Measurements from ENCODE around the gene LPCAT1. TPM values are rescaled to one million over a fixed set of nuclear protein-coding genes. Genes with fewer than 3 reads are reported as not detected.
A peak's percentile ranks its signal among the peaks of the same experiment; 100 is the strongest.
"Not testable (repeated sequence)": the region's sequence is repeated elsewhere in the genome, so short reads cannot be mapped to it uniquely, and the experiment has no call there.

Gene LPCAT1
- total RNA-seq, 1 donor from 2014 or later, result 7.1 TPM

DNA sequence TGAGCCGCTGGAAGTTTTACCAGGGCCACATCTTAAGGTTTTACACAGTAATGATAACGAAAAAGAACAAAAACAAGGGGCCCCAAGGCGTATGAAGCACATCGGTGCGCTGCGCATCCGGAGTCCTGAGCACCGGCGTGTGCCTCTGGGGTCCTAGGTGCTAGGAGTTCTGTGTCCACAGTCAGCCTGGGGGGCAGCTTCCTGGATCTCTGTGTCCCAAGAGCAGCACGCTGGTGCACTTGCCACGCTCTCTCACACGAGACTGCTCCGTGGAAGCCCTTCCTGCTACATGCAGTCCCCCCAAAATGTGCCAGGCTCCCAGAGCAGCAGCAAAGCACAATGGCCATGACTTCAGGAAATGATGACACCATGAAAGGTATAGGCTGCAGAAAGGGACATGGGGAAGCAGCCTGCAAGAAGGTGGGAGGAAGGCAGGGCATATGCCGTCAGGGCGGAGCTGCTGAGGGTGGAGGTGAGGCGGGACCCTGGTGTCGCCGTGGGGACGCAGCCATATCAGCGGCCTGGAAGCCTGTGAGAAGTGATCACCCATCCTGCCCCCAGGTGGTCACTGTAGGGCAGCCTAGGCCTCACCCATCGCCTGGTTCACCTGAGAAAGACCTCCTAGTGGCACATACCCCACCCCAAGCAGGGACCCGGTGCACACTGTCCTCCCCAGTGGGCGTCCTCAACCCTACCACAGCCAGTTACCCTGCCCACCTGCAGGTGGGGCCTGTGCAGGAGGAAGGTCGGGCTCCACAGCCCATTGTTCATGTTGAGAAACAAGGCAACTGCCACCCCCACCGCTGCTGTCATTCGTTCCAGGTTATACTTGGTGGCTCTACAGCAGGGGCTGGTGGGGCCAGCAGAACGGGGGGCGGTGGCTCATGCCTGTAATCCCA is 54.9 kb downstream of the LPCAT1 start:
- no peak for DNase-seq (ENCODE audit: low read depth)

DNA sequence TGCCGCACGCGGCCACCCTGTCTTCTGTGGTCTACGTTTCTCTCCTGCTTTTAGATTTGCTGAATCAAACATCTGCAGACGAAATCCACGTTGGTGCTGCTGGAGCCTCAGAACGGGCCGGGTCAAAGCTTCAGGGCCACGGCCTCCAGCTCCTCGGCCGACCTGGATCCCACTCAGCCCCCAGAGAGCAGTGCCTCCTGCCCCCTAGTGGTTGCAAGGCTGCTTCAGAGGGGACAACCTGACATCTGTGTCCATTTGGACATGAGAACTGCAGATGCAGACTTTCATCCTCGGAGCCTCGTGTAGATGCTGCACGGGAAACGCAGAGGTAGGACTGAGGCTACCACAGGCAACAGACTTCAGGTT is 55.5 kb downstream of the LPCAT1 start:
- DNase-seq (ENCODE audit: low read depth), result peak; percentile 12

DNA sequence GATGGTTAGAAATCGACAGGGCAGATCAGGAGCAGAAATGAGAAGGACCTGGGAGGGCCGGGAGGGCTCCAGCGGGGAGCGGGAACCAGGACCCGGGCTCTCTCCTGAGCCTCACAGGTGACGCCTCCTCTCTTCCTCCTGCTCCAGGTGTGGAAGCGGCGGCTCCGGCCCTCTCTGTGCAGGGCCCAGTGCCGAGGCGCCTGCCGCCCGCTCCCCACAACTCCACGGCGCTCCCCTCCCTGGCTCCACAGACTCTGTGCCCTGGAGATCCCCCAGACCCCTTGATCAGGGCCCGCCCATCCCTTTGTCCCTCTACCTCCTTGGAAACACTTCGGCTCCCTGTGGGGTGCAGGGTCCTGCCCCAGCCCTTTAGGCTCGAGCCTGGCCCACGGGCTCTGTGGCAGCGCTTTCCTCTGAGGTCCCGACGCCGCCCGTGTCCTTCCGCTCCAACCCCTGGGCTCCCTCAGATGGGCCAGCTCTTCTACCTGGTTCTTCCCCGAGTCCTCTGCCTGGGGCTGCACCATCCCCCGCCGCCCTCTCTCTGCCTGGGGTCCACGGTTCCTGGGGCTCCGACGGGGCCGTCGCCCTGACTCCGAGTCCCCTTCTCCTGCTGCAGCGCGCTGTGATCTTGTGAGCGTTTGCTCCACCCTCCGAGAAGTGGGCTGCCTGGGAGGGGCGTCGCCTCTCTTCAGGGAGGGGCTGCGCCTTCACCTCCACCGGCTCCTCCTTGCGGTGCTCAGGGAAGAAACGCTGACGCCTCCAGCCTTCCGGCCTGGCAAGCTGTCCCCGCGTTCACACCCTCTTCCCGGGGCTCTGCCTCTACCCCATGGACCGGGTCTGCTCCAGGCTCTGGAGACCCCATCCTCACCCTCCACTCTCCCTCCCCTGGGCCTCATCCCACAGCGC is 56.2 kb downstream of the LPCAT1 start:
- no peak for DNase-seq (ENCODE audit: low read depth)

DNA sequence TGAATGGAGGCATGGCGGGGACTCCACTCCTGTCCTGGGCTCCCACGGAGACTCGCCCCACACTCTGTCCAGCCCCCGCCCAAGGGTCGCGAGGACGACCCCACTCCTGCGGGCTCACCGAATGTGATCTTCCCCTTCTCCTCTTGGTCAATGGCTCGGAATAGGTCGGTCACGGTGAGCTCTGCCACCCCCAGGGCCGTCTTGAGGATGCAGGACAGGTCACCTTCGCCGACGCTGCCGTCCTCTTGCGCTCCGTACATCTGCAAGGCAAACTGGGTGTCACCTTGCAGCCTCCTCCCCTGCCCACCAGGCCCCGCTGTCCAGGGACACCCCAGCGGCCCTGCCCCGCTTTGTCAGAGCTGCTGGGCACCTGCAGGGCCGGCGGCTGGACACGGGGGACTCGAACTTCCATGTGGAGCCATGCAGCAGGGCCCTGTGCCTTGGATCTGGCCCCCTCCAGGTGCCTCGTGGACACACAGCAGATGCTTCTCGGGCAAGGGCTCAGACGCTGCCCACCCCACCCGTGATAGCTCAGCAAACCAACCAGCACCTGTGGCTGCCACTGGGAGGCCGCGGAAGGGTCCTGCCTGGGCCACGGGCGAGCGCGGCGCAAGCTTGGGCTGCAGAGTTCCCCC is 57.0 kb downstream of the LPCAT1 start:
- DNase-seq (ENCODE audit: low read depth), result no peak

DNA sequence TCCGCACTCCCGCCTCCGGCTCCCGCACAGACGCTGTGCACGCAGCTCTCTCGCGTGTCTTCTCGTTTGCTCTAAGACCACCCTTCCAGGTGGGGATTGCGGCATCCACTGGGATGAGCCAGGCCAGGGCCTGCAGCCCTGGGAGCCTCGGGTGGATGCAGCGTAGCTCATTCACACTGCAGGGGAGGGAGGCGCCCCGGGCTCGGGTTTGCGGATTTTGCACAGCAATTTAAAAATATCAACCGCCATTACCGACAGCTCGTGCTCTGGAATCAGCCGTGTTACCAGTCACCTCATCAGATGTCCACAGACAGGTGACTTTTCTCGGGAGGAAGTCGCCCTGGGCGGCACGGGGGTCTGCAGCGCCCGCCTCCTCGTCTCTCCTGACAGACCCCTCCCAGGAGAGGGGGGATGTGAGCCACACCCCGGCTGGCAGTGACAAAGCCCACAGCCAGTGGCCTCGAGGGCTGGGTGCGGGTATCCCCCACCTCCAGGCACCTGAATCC is 57.7 kb downstream of the LPCAT1 start:
- DNase-seq (ENCODE audit: low read depth), result no peak

DNA sequence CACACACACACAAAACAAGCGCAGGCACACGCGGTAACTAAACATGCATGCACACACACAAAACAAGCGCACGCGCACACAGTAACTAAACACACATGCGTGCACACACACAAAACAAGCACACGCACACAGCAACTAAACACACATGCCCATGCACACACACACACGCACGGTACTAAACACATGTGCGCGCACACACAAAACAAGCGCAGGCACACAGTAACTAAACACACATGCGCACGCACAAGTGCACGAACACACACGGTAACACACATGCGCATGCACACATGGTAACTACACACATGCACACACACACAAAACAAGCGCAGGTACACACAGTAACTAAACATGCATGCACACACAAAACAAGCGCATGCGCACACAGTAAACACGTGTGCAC is 58.6 kb downstream of the LPCAT1 start:
- DNase-seq (ENCODE audit: low read depth), result no peak

DNA sequence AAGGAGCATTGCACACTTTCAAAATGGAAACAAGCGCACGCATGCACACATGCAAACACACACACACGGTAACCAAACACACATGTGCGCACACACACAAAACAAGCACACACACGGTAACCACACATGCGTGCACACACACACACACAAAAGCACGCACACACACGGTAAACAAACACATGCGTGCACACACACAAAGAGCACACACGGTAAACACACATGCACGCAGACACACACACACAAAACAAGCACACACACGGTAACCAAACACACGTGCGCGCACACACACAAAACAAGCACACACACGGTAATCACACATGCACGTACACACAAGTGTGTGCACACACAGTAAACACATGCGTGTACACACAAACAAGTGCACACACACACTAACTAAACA is 59.2 kb downstream of the LPCAT1 start:
- no peak for DNase-seq (ENCODE audit: low read depth)

DNA sequence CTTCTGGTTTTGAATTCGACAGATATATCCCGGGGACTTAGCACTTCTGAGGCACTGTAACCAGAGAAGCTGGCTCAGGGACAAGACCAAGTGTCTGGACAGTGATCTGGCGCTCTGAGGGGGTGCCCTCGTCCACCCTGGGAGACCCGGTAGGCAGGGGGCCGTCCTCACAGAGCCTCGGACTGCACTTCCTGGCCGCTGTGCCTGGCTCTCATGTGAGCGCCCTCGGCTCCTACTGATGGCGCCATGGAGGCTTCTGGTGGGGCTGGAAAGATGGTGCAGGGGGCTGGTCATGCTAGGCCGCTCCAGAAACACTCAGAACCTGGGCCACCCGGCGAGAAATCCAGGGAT is 59.7 kb downstream of the LPCAT1 start:
- DNase-seq (ENCODE audit: low read depth), result no peak

DNA sequence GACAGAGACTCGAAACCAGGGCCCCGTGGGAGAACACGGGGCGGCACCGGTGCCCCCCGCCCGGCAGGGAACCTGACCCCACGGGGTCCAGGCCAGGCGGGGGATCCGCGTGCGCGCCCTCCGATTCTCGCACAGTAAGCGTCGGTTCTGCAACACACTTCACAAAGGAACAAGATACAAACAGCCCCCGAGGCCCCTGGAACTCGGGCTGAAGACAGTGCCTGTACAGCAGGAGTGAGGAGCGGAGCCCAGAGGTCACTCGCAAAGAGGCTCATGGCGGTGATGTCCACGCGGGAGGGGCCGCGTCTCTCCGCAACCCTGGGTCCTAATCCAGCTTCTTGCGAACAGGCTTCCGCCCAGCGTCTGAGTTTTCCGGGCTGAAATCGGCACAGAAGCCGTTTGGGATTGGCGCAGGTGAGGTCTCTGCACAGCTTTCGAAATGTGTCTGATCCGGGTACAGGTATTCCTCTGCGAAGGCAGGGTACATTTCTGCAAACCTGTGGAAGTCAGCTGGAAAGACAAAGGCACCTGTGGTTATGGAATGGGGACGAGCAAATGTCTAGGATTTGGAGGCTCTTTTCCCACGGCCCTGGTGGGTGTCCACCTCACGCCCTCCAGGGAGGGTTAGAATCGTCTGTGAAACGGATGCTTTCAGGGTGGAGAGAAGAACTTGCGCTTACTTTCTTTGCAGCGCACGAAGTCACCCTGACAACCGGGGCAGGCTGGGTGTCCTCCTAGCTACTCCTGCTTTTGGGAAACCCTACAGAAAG is 60.2 kb downstream of the LPCAT1 start:
- DNase-seq (ENCODE audit: low read depth), result no peak

DNA sequence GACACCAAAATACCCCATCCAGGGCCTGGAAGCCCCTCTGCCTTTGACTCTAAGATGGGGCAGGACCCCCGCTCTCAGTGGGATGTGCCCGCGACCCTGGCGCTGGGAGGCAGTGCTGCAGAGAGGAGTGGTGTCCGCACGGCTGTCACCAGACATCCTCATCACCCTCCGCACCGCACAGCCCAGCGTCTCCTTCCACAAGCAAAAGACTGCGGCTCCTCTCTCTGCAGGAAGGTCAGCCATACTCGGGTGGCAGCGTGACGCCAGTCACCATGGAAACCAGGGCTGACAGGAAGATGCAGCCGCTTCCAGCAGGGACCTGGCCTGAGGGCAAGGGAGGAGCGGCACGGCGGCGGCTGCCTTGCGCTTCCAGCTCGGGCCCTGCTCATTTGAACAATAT is 61.4 kb downstream of the LPCAT1 start:
- DNase-seq (ENCODE audit: low read depth), result no peak

DNA sequence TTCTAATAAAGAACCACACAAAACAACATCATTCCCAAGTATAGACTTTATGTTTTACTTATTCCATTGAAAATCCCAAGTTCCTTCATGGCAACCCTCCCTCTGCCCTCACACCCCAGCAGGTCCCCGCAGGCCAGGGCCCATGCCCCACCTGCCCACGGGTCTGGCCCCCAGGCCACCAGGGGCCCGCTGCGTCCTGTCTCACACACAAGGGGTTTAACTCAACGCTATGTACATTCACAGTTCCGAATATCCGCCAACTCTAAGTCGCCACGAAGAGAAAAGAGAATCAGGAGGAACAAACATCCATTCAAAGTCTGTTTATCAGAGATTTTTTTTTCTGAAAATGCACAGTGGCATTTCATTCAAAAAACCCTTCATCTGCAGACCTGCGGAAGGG is 62.4 kb downstream of the LPCAT1 start:
- no peak for DNase-seq (ENCODE audit: low read depth)

DNA sequence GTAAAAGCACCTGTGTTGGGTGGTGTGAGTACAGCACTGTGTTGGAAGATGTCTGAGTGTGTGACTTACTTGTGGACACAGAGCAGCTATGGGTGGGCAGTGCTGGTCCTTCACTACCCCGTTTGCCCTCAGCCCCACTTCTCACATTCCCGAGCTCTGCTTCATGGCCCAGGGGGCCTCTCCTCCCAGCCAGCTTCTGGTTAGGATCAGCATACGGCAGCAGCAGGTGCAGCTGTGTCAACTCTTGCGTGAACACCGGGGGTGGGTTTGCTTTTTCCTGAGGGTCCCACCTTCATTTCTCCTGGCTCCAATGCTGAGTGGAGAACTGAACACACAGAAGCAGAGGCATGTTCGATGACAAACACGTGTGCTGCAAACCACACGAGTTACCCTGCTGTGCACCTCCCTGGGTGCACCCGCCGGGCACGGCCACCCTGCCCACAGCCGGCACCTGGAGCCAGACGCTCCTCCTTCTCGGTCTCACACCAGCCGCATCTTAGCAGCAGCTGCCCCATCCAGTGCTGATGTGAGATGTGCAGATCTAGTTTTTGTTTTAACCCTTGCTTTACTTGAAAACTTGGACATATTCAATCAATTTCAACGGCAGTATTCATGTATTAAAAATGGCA is 63.6 kb downstream of the LPCAT1 start:
- DNase-seq (ENCODE audit: low read depth), result no peak

DNA sequence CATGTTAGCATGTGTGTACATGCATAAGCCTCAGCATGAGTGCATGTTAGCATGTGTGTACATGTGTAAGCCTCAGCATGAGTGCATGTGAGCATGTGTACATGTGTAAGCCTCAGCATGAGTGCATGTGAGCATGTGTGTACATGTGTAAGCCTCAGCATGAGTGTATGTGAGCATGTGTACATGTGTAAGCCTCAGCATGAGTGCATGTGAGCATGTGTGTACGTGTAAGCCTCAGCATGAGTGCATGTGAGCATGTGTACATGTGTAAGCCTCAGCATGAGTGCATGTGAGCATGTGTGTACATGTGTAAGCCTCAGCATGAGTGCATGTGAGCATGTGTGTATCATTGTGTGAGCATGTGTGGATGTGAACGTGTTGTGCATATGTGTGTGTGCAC is 64.3 kb downstream of the LPCAT1 start:
- not testable (repeated sequence) for DNase-seq (ENCODE audit: low read depth)

DNA sequence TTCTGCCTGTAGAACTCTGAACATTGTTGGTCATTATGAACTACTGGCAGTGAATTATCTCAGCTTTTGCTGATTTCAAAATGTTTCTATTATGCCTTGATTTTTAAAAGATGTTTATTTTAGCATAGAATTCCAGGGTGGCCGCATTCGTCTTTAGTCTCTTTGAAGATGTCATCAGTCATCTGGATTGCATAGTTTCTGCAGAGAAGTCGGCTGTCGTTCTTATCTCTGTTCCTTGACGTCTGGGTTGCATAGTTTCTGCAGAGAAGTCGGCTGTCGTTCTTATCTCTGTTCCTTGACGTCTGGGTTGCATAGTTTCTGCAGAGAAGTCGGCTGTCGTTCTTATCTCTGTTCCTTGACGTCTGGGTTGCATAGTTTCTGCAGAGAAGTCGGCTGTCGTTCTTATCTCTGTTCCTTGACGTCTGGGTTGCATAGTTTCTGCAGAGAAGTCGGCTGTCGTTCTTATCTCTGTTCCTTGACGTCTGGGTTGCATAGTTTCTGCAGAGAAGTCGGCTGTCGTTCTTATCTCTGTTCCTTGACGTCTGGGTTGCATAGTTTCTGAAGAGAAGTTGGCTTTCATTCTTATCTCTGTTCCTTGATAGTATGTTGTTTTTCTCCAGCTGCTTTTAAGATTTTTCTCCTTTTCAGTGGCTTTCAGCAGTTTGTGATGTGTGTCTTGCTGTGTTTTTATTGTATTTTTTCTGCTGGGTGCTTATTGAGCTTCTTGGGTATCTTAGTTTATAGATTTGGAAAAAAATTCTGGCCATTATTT is 67.5 kb downstream of the LPCAT1 start:
- not testable (repeated sequence) for DNase-seq (ENCODE audit: low read depth)

DNA sequence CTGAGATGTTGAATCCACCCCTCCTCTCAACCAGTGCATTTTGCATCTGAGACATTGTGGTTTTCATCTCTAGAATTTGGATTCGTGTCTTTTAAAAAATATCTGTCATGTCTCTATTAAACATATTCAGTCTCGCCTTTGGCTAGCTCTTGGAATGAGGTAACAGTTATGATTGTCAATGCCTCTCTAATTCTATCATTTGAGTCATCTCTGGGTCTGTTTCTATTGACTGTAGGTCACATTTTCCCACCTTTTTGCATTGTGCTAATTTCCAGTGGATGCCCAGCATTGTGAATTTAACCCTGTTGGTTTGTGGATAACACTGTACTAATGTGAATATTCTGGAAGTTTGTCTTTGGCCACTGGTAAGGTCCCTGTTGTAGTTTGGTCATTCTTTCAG is 70.1 kb downstream of the LPCAT1 start:
- DNase-seq (ENCODE audit: low read depth), result no peak

DNA sequence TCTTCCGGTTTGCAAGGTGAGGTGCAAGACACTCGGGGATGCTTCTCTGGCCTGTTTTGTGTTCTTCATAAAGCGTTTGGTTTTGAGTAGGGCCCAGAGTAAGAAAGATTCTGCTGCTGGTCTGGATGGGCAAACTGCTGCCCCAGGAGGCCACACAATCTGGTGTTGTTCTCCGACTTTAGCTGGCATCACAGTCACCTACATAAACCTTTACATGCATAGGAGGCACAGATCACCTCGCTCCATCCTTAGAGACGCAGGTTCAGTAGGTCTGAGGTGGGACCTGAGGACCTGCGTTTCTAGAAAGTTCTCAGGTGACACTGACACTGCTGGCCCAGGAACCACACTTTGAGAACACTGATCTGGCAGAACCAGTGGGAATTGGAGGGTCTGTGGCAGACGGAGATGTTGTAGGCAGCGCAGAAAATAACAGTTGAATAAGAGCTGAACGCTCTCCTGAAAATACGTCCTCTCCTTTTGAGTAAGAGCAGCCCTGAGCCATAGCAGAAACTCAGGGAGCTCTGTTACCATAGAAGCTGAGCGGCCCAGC is 74.6 kb downstream of the LPCAT1 start:
- DNase-seq (ENCODE audit: low read depth), result no peak

DNA sequence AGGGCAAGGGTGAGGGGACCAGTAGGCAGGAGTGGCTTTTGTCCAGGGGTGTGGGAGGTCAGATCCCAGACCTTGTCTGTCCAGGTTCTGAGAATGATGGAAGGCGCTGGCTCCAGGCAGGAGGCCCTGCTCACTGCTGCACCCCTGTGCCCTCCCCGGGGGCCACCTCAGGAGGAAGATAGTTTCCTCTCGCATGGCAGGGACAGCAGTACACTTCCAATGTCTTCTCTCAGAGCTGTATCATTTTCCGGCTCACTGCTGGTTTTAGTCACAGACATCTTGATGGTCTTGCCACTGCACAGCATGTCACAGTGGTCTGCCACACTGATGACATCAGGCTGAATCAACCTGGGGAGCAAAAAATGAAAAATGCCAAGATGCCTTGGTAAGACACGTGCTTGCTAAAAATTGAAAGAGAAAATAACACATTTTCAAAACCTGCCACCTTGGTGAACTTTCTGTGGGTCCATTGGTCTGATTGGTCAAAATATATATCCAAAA is 75.2 kb downstream of the LPCAT1 start:
- no peak for DNase-seq (ENCODE audit: low read depth)

DNA sequence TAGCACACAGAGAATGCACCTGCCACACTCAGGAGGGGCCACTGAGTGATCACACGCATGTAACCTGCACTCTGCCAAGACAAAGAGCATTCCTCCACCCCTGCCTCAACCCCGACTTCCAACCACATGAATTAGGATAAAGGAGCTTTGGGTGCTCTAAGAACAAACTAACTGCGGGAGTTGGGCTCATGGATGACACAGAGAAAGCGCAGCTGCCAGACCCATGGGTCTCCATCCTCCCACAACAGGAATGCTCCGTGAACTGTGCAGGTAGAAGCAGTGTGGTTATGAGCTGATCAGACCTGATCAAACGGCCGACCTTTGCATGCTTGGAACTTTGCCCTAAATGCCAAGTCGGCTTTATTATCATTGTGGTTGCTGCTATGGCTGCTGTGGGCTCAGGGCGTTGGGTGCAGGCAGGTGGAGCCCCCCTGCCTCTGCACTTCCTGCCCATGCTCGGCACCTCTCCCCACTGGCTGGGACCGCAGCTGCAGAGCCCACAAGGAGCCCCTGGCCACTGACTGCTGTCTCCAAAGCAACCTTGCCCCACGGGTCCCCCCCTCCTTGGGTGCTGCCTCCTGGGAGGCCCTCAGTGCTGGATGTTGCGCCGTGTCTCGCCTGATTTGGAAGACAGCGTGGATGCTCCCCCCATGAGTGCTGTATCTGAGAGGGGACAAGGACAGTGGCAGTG is 75.9 kb downstream of the LPCAT1 start:
- DNase-seq (ENCODE audit: low read depth), result no peak

Measured in myocyte (in vitro differentiated cells).